KG1 (cell line): ENCODE results near the gene SPOP.

Experiments
- DNase-seq: peaks from one replicate; lab custom pipeline; 2025; lab: John Stamatoyannopoulos, UW

SPOP gene

GRCh38 chr17:49585422-49586027 lies 92.4 kb downstream of the SPOP start:
- no peak for DNase-seq

- DNase-seq, result no peak
Measured at GRCh38 chr17:49583889-49584288, 94.0 kb downstream of the SPOP start.

DNA sequence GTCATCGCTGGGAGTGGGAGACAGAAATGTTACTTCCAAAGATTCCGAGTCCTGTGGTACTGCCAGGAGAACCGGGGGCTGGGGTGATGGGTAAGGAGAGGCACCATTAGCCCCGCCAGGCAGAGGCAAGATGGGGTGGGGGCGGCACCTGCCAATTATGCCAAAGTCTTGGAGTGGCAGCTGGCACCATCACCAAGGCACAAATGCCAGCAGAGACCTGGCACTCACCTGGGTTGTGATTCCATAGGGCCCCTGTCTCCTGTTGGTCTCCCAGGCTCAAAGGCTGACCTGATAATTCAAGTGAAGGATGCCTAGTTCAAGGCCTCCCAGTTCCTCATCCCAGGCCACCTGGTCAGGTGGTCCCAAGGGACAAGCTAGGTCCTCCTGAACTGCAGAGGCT lies 94.7 kb downstream of the SPOP start:
- DNase-seq, result no peak

DNA sequence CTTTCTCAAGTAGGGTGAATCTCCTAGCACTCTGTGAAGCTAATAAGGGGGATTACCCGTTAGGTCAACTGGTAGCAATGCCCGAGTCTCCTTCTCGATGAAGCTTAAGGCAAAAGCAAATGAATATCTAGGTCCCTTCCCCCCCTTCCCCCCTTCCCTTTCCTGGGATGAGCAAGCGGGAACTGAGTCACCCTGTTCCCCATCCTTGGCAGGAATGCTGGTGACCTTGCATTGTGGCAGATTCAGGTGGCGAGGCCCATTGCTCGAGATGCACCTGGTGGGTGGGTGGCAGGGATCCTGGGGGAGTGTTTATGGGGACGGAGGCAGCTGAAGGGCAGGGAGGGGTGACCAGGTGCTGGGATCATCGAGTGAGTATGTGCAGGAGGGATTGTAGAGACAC lies 95.1 kb downstream of the SPOP start:
- DNase-seq, result no peak

DNA sequence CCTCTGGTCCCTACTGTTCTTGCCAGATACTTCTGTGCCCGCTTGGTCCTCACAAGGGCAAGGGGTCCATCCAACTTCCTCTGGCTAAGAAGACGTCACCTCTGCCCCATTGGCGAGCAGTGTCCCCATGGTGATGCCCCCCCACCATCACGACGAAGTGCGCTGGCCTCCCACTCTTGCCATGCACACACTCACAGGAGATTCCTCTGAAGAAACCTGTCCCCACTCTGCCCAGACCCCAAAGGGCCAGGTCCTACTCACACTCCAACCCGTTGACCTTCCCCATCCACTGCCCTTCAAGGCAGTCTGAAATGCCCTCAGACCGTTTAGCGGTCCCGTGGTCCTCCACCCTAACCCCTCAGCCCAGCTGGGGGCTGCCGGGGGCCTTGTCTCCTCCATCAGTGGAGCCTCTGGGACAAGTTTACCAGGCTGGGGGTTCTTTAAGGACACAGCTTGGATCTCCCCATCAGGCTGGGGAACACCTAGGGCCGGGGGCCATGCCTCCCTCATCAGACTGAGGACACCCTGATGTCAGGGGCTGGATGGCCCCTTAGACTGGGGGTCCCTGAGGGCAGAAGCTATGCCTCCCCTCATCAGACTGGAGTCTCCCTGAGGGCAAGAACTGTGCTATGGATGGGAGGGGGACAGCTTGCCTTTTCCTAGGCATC lies 95.7 kb downstream of the SPOP start:
- no peak for DNase-seq

- no peak for DNase-seq
Measured at GRCh38 chr17:49581648-49581998, 96.3 kb downstream of the SPOP start.

- DNase-seq, result no peak
Measured at GRCh38 chr17:49580981-49581647, 96.8 kb downstream of the SPOP start.

DNA sequence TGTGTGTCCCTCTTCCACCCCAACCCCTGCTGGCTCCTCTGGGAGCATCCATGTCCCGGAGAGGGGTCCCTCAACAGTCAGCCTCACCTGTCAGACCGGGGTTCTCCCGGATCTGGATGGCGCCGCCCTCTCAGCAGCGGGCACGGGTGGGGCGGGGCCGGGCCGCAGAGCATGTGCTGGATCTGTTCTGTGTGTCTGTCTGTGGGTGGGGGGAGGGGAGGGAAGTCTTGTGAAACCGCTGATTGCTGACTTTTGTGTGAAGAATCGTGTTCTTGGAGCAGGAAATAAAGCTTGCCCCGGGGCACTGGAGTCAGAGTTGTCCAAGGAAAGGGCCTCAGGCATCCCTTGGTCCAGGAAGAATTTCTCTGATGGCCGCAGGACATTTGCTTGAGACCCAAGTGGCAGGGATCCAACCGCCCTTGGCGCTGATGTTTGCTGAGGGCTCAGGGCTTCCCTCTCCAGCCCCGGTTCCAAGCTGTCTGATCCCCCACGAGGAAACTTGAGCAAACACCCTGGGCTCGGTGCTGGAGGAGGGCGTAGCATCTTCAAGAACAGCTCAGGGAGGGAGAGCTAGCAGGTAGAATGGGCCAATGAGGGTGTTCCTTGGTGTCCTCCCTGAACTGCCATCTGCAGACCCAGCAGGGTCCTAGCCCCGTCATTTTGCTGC lies 97.7 kb downstream of the SPOP start:
- no peak for DNase-seq

GRCh38 chr17:49579522-49579921 lies 98.4 kb downstream of the SPOP start:
- no peak for DNase-seq

GRCh38 chr17:49578952-49579500 lies 98.9 kb downstream of the SPOP start:
- DNase-seq, result no peak

GRCh38 chr17:49578414-49578813 lies 99.5 kb downstream of the SPOP start:
- no peak for DNase-seq

DNA sequence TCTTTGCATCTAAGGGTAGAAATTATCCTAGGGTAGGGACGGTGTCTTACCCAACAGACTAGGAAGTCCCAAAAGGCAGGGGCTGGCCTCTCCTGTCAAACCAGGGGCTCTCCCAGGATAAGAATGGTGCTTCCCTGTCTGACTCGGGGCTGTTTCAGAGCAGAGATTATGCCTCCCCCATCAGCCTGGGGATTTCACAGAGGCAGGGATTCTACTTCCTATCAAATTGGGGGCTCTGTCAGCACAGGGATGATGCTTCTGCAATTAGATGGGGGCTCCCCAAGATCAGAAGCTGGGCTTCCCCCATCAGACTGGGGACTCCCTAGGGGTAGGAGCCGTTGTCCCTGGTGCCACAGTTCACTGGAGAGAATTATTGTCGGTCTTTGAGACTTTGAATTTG lies 99.9 kb downstream of the SPOP start:
- no peak for DNase-seq

- no peak for DNase-seq
Measured at GRCh38 chr17:49577650-49577934, 100.3 kb downstream of the SPOP start.

DNA sequence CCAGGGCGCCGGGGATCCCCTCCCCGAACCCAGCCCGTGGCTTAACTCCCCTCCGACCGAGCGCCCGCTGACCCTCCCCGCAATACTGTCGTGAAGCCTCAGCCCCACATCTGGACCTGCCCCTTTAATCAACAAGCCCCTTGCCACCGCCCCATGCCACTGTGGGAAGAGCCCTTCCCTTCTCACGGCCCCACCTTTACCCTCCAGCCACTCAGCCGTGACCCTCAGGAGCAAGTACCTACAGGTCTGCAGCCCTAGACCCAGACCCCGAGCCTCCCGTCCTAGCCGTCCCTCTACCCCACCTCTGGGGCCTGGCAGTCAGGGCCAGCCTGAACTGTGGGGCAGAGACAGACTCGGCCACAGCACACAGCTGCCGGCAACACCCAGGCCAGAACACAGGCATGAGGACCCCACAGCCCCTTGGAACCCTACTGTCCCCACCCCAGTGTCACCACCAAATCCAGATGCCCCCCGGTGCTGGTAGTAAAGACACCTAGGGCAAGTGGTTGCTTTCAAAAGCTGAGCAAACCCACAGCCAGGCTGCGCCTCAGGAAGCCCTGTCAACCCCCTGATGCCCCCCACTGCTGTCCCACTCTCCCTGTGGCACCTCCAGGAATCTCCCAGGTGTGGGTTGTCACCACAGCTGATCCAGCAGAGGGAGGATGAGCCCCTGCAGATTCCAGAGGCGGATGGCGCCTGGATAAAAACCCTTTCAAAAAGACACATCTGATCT lies 100.8 kb downstream of the SPOP start:
- no peak for DNase-seq

DNA sequence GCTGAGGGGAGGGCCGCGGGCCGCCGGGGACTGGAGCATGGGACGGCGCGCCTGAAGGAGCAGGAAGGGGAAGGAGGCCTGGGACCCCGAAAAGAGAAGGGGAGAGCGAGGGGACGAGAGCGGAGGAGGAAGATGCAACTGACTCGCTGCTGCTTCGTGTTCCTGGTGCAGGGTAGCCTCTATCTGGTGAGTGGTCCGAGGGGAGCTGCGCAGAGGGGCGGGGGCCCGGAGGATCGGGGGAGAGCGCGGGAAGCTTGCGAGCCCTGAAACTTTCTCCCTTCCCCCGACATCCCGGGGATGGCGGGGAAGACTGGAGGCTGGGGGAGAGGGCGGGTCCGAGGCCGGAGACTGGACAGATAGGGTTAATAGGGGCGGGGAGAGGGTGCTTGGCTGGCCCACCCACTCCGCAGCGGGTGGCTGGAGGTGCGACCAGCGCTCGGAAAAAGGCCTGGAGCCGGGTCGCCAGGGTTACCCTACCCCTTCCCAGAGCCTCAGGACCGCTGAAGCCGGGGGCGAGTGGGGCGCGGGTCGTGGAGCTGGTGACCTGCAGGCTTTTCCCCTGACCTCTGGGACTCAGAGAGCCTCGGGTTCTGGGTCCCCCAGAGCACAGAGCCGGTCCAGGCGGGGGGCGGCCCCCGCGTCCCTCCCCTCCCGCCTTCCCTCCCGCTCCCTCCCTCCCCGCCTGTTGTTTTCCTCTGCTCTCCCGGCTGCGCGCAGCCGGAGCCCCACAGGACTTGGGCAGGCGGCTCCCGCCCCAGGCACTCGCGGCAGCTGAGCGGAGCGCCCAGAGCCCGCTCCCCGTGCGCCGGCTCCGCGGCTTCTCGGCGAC lies 101.6 kb downstream of the SPOP start:
- no peak for DNase-seq

- DNase-seq, result no peak
Measured at GRCh38 chr17:49575679-49576087, 102.2 kb downstream of the SPOP start, which contains the start of gene NXPH3. NXPH3 (plus strand) TSS chr17:49575871; CDS start chr17:49576220, 349 bp downstream.

DNA sequence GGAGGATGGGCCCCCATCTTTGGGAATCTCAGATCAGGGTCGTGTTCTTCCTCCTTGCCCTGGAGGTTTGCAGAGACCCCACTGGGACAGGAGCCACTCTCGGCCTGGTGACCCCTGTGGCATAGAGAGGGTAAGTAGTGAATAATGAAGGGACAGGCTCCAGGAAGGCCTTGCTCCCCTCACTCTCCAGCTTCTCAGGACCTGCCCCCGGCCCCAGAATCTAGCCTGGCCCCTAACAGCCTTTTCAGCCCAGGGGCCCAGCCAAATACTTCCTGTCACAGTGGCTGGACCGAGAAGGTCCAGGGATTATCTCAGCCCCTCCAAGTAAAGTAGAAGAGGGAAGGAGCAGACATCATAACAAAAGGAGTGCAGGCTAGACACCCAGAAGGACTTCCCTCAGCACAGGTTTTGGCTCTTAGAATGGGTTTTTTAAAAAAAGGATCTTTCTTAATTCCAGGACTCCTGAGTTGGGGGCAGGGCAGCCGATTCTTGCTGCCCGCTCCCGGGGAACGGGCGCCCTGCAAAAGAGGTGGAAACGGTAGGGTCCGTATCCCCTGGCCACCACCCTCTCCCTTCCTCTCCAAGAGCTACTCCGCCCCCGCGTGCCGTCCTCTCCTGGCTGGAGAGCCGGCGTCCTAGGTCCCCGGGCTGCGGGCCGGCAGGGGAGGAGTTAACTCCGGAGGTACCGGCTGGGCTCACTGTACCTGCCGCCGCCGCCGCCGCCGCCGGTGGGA lies 102.8 kb downstream of the SPOP start:
- DNase-seq, result no peak

DNA sequence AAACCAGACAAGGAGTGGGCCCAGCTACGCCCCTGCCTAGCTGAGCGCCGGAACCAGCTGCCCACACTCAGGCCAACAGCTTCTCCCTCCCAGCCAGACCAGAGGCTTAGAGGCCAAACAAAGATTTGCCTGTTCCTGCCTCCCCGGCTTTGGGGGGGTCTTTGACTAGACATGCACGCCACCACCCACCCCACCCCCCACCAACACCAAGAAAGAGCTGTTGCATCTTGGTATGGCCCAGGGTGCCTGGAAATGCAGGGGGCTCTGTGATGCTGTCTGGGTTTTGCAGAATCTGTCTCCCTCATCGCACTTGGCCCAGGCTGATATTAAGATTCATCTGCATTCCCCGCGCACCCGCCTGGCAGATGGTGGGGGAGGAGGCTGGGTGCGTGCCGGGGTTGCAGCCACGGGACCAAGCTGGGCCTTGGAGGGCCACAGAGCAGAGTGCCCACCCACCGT lies 103.5 kb downstream of the SPOP start:
- no peak for DNase-seq

GRCh38 chr17:49573510-49574322 lies 104.2 kb downstream of the SPOP start:
- DNase-seq, result no peak
